ENCODE data around the gene LIN7A.

GRCh38 chr12:80777587-80777986 is 160.1 kb downstream of the LIN7A start:
- TF ChIP-seq EP300 (conservative IDR thresholded peaks at IDR 0.05; ENCODE audit: poor library complexity, severe bottlenecking), result no peak
- TF ChIP-seq TAF1 (IDR thresholded peaks at IDR 0.05; ENCODE audit: low read depth), result no peak
- no peak for TF ChIP-seq POLR2AphosphoS5 (IDR thresholded peaks at IDR 0.05)

Measured in neural cell (in vitro differentiated cells).